Measurements from ENCODE around the gene CD83. TPM values are rescaled to one million over a fixed set of nuclear protein-coding genes. Genes with fewer than 3 reads are reported as not detected.

The CD83 gene
- total RNA-seq, 1 donor from 2014 or later = 1.0 TPM

DNA sequence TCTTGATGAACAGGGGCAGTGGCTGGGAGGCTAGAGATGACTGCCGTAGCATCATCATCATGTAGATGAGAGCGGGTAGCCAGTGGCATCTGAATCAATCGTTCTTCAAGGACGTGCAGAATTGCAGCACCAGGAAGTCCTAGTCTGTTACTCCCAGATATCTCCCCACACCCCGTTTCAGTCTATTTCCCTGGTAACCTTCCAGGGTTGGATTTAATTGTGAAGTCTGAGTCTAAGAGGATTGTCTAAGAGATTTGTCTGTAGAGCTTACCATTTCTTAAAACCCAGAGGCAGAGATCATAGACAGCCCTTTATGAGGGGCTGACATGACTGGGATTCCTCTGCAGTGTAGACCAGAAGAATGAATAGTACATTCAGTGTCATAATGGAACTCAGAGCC lies 16.6 kb upstream of the CD83 start:
- H3K27me3 Mint-ChIP-seq (ENCODE audit: low read depth) = peaks cover 23% of the 10 kb centered on the region
- H3K27ac Mint-ChIP-seq (ENCODE audit: unreplicated experiment) = no peak overlapping the region
- no peaks in the 10 kb centered on the region for H3K36me3 Mint-ChIP-seq (ENCODE audit: low read depth)
- H3K4me1 Mint-ChIP-seq (ENCODE audit: low read depth) = no peaks in the 10 kb centered on the region
- H3K4me3 Mint-ChIP-seq (ENCODE audit: unreplicated experiment) = no peak overlapping the region
- H3K9me3 Mint-ChIP-seq (ENCODE audit: low read depth) = no peaks in the 10 kb centered on the region
- DNase-seq (ENCODE audit: low spot score) = no peak
- TF ChIP-seq, protein P1, sequence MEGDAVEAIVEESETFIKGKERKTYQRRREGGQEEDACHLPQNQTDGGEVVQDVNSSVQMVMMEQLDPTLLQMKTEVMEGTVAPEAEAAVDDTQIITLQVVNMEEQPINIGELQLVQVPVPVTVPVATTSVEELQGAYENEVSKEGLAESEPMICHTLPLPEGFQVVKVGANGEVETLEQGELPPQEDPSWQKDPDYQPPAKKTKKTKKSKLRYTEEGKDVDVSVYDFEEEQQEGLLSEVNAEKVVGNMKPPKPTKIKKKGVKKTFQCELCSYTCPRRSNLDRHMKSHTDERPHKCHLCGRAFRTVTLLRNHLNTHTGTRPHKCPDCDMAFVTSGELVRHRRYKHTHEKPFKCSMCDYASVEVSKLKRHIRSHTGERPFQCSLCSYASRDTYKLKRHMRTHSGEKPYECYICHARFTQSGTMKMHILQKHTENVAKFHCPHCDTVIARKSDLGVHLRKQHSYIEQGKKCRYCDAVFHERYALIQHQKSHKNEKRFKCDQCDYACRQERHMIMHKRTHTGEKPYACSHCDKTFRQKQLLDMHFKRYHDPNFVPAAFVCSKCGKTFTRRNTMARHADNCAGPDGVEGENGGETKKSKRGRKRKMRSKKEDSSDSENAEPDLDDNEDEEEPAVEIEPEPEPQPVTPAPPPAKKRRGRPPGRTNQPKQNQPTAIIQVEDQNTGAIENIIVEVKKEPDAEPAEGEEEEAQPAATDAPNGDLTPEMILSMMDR (IDR thresholded peaks at IDR 0.05) = no peak

GRCh38 chr6:14102383-14102782 lies 15.2 kb upstream of the CD83 start:
- DNase-seq (ENCODE audit: low spot score) = no peak
- H3K4me1 Mint-ChIP-seq (ENCODE audit: low read depth) = no peaks in the 10 kb centered on the region
- no peaks in the 10 kb centered on the region for H3K36me3 Mint-ChIP-seq (ENCODE audit: low read depth)
- peaks cover 23% of the 10 kb centered on the region for H3K27me3 Mint-ChIP-seq (ENCODE audit: low read depth)
- TF ChIP-seq, protein P1 (IDR thresholded peaks at IDR 0.05) = no peak
- H3K27ac Mint-ChIP-seq (ENCODE audit: unreplicated experiment) = no peak overlapping the region
- H3K4me3 Mint-ChIP-seq (ENCODE audit: unreplicated experiment) = no peak overlapping the region
- peaks cover 4% of the 10 kb centered on the region for H3K9me3 Mint-ChIP-seq (ENCODE audit: low read depth)

GRCh38 chr6:14105547-14105946 lies 12.0 kb upstream of the CD83 start:
- peaks cover 33% of the 10 kb centered on the region for H3K27me3 Mint-ChIP-seq (ENCODE audit: low read depth)
- H3K9me3 Mint-ChIP-seq (ENCODE audit: low read depth) = peaks cover 4% of the 10 kb centered on the region
- TF ChIP-seq, protein P1 (IDR thresholded peaks at IDR 0.05) = no peak
- no peak overlapping the region for H3K4me3 Mint-ChIP-seq (ENCODE audit: unreplicated experiment)
- no peak for DNase-seq (ENCODE audit: low spot score)
- peaks cover 2% of the 10 kb centered on the region for H3K36me3 Mint-ChIP-seq (ENCODE audit: low read depth)
- H3K4me1 Mint-ChIP-seq (ENCODE audit: low read depth) = no peaks in the 10 kb centered on the region
- H3K27ac Mint-ChIP-seq (ENCODE audit: unreplicated experiment) = no peak overlapping the region

GRCh38 chr6:14107000-14107399 lies 10.6 kb upstream of the CD83 start:
- DNase-seq (ENCODE audit: low spot score) = no peak
- no peak overlapping the region for H3K27ac Mint-ChIP-seq (ENCODE audit: unreplicated experiment)
- H3K4me3 Mint-ChIP-seq (ENCODE audit: unreplicated experiment) = no peak overlapping the region
- H3K4me1 Mint-ChIP-seq (ENCODE audit: low read depth) = no peaks in the 10 kb centered on the region
- TF ChIP-seq, protein P1 (IDR thresholded peaks at IDR 0.05) = no peak
- H3K36me3 Mint-ChIP-seq (ENCODE audit: low read depth) = peaks cover 2% of the 10 kb centered on the region
- peaks cover 29% of the 10 kb centered on the region for H3K27me3 Mint-ChIP-seq (ENCODE audit: low read depth)
- H3K9me3 Mint-ChIP-seq (ENCODE audit: low read depth) = peaks cover 4% of the 10 kb centered on the region

DNA sequence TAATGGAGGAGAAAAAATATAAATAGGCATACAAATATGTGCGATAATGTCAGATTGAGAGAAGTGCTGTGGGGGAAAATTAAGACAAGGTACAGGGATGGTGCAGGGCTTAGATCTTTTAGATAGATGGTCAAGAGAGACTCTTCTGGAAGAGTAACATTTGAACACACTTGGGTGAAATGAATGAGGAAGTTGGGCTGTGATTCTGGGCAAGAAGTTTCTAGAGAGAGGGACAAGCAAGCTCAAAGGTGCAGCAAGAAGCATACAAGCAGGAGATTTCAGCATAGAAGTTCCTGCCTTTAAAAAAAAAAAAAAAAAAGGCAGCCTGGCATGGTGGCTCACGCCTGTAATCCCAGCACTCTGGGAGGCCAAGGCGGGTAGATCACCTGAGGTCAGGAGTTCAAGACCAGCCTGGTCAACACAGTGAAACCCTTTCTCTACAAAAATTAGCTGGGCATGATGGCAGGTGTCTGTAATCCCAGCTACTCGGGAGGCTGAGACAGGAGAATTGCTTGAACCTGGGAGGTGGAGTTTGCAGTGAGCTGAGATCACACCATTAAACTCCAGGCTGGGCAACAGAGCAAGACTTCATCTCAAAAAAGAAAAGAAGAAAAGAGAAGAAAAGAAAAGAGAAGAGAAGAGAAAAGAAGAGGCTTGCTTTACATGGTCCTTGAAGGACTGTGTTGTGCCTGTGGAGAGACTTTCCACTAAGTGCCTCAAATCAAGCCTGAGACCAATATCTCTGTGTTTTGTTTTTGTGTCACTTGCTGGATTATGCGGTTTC lies 9.7 kb upstream of the CD83 start:
- H3K27me3 Mint-ChIP-seq (ENCODE audit: low read depth) = peaks cover 29% of the 10 kb centered on the region
- no peak overlapping the region for H3K4me3 Mint-ChIP-seq (ENCODE audit: unreplicated experiment)
- H3K4me1 Mint-ChIP-seq (ENCODE audit: low read depth) = no peaks in the 10 kb centered on the region
- peaks cover 4% of the 10 kb centered on the region for H3K9me3 Mint-ChIP-seq (ENCODE audit: low read depth)
- TF ChIP-seq, protein P1 (IDR thresholded peaks at IDR 0.05) = no peak
- H3K27ac Mint-ChIP-seq (ENCODE audit: unreplicated experiment) = no peak overlapping the region
- no peak for DNase-seq (ENCODE audit: low spot score)
- peaks cover 2% of the 10 kb centered on the region for H3K36me3 Mint-ChIP-seq (ENCODE audit: low read depth)
